Left ventricle myocardium superior (tissue), 1 donor: ENCODE measurements around the gene PCYT1A. TPM values are rescaled to one million over a fixed set of nuclear protein-coding genes. Genes with fewer than 3 reads are reported as not detected.
"Not testable (repeated sequence)": the region's sequence is repeated elsewhere in the genome, so short reads cannot be mapped to it uniquely, and the experiment has no call there.

Experiments
- ATAC-seq: fragments of 200-7000 bp; cut with Tn5 transposase; one replicate; pipeline ENCODE4 v1.9.1; 2020; ENCODE audit warnings: mild to moderate bottlenecking, moderate library complexity
- DNase-seq: peaks from one replicate; pipeline ENCODE4 v3.0.0-alpha.2; 2020
- intact Hi-C: fragments of 100-400 bp; cut with micrococcal nuclease; formaldehyde crosslinking; loops from one replicate; pipeline ENCODE4 v1.11.0; 2022
- long read RNA-seq: library from polyadenylated mRNA; unstranded; transcript quantifications from one replicate; pipeline ENCODE4 v2.0.0, GENCODE V29; 2021
- total RNA-seq: library from RNA; stranded (reverse); fragmentation: NEBNext Ultra II Directional; extraction: Animal tissue kit (Norgen Biotek cat#: 25700); gene quantifications from one replicate; pipeline ENCODE4 v1.2.1, GENCODE V29; 2021
- donor health status: DM: no; HTN: yes; CAD: no; lungs with severe emphysema.

PCYT1A gene
- total RNA-seq = 99.0 TPM
- long read RNA-seq, transcript PCYT1A-206 (9 exons, 1,482 nt) = major isoform, 6 of 200 reads
- long read RNA-seq, partial matches to known transcripts = 19 of 200 reads
- long read RNA-seq, other reads (novel, unspliced or antisense) = 173 of 200 reads

- intact Hi-C loops = no loop called here
- DNase-seq (peak; percentile 92), ATAC-seq (peak; percentile 97)
Measured at GRCh38 chr3:196287440-196288140, at the start of gene PCYT1A. PCYT1A (minus strand) TSS chr3:196287726; CDS start chr3:196270531, 17,195 bp downstream.

- no peak for ATAC-seq
- DNase-seq = no peak
- intact Hi-C loops = no loop called here
Measured at GRCh38 chr3:196336319-196337145, 49.0 kb upstream of the PCYT1A start.

DNA sequence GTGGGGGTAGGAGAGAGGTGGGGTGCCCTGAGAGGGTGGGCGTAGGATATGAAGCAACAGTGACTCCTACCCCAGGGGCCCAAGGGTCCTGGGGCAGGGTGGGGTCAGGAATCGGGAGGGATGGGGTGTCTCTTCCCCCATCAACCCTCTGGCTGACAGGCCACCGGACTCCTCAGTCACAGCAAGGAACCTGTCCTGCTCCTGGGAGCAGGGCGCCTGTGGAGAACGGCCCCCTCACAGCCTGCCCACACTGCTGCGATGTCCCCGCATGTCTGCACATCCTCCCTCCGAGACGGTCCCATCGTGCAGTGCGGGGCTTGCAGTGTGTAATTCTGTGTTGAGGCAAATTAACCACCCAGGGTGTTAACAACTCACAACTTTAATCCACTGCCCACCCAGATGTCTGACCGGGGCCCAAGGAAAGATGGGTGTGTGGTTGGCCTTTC lies 48.0 kb upstream of the PCYT1A start:
- intact Hi-C loops = no loop called here
- ATAC-seq = no peak
- no peak for DNase-seq

DNA sequence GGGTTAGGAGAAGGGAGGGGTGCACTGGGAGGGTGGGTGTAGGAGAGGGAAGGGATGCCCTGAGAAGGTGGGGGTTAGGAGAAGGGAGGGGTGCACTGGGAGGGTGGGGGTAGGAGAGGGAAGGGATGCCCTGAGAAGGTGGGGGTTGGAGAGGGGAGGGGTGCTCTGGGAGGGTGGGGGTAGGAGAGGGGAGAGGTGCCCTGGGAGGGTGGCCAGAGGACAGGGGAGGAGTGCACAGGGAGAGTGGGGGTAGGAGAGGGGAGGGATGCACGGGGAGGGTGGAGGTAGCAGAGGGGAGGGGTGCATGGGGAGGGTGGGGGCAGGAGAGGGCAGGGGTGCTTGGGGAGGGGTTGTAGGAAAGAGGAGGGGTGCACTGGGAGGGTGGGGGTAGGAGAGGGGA lies 47.5 kb upstream of the PCYT1A start:
- DNase-seq = no peak
- no peak for ATAC-seq
- intact Hi-C loops = no loop called here

DNA sequence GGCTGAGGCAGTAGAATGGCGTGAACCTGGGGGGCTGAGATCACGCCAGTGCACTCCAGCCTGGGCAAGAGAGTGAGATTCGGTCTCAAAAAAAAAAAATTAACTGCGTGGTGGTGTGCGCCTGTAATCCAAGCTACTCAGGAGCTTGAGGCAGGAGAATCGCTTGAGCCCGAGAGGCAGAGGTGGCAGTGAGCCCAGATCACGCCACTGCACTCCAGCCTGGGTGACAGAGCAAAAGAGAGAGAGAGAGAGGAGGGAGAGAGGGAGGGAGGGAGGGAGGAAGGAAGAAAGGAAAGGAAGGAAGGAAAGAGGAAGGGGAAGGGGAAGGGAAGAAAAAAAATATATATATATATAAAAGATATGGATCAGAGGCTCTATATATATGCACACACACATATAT lies 44.6 kb upstream of the PCYT1A start:
- ATAC-seq (peak; percentile 71), DNase-seq (peak; percentile 66)
- intact Hi-C loops = no loop called here

DNA sequence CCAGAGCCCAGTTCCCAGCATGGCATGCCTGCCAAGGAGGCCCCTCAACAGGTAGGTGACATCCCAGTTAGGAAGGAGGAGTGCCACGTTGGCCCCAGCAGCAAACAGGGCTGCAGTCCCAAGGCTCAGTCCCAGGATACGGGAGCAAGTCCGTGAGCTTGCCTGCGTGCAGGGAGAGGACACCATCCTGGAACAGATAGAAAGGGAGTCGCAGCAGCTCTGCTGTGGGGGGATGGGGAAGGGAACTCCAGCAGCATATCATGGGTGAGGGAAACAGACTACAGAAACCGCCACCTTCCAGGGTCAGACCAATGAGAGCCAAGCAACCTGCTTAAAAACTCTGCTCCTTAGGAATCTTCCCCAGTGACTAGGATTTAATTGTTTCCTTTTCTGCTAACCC lies 39.9 kb upstream of the PCYT1A start:
- ATAC-seq (no peak), DNase-seq (no peak)
- intact Hi-C loops = no loop called here

- no peak for ATAC-seq
- intact Hi-C loops = no loop called here
- DNase-seq = no peak
Measured at GRCh38 chr3:196326936-196327335, 39.4 kb upstream of the PCYT1A start.

- intact Hi-C loops = no loop called here
- DNase-seq = no peak
- ATAC-seq = no peak
Measured at GRCh38 chr3:196323691-196324090, 36.2 kb upstream of the PCYT1A start.

- ATAC-seq (no peak), DNase-seq (no peak)
- intact Hi-C loops = no loop called here
Measured at GRCh38 chr3:196323016-196323415, 35.5 kb upstream of the PCYT1A start.

- intact Hi-C loops = no loop called here
- ATAC-seq (no peak), DNase-seq (no peak)
Measured at GRCh38 chr3:196321162-196321561, 33.6 kb upstream of the PCYT1A start.

- intact Hi-C loops = no loop called here
- ATAC-seq (no peak), DNase-seq (no peak)
Measured at GRCh38 chr3:196320137-196320536, 32.6 kb upstream of the PCYT1A start.

GRCh38 chr3:196317687-196318467 lies 30.4 kb upstream of the PCYT1A start, which contains the start of gene DYNLT2B:
DYNLT2B (minus strand) TSS chr3:196318240; CDS start chr3:196318152, 88 bp downstream.
- DNase-seq = peak; percentile 93
- ATAC-seq = peak; percentile 99
- intact Hi-C loops = no loop called here

DNA sequence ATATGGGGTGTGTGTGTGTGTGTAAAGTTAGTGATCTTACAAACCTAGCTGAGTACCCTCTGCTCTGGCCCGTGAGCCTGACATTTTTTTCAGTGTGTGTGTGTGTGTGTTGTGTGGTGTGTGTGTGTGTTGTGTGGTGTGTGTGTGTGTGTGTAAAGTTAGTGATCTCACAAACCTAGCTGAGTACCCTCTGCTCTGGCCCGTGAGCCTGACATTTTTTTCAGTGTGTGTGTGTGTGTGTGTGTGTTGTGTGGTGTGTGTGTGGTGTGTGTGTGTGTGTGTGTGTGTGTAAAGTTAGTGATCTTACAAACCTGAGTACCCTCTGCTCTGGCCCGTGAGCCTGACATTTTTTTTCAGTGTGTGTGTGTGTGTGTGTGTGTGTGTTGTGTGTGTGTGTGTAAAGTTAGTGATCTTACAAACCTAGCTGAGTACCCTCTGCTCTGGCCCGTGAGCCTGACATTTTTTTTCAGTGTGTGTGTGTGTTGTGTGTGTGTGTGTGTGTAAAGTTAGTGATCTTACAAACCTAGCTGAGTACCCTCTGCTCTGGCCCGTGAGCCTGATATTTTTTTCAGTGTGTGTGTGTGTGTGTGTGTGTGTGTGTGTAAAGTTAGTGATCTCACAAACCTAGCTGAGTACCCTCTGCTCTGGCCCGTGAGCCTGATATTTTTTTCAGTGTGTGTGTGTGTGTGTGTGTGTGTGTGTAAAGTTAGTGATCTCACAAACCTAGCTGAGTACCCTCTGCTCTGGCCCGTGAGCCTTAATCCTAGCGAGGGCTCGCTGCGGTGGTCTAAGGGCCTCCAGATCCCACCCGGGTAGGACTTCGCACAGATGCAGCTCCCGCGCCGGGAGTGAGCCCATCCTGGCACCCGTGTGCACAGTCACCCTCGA lies 29.5 kb upstream of the PCYT1A start:
- intact Hi-C loops, DNase-seq, ATAC-seq: not testable (repeated sequence)

GRCh38 chr3:196315821-196316220 lies 28.3 kb upstream of the PCYT1A start:
- DNase-seq (no peak), ATAC-seq (no peak)
- intact Hi-C loops = no loop called here

- no peak for ATAC-seq
- intact Hi-C loops = no loop called here
- no peak for DNase-seq
Measured at GRCh38 chr3:196314597-196314996, 27.1 kb upstream of the PCYT1A start.

DNA sequence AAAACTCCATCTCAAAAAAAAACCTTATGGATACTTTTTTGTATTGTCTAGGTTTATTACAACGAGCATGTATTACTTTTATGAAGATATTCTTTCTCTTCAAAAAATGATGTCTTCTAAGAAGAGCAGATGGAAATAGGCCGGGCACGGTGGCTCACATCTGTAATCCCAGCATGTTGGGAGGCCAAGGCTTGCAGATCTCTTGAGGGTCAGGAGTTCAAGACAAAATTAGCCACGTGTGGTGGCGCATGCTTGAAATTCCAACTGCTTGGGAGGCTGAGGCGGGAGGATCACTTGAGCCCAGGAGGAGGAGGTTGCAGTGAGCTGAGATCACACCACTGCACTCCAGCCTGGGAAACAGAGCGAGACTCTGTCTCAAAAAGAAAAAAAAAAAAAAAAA lies 26.6 kb upstream of the PCYT1A start:
- ATAC-seq, DNase-seq, intact Hi-C loops: not testable (repeated sequence)

DNA sequence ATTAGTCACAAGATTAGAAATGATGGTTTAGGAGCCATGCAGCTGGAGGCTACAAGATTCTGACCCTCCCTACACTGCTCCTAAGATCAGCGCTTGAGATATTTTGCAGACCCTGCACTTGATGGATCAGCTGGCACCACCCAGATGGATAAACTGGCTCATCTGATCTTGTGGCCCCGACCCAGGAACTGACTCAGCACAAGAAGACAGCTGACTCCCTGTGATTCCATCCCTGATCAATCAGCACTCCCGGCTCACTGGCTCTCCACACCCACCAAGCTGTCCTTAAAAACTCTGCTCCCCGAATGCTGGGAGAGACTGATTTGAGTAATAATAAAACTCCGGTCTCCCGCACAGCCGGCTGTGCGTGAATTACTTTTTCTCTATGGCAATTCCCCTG lies 15.4 kb upstream of the PCYT1A start:
- intact Hi-C loops, ATAC-seq, DNase-seq: not testable (repeated sequence)

DNA sequence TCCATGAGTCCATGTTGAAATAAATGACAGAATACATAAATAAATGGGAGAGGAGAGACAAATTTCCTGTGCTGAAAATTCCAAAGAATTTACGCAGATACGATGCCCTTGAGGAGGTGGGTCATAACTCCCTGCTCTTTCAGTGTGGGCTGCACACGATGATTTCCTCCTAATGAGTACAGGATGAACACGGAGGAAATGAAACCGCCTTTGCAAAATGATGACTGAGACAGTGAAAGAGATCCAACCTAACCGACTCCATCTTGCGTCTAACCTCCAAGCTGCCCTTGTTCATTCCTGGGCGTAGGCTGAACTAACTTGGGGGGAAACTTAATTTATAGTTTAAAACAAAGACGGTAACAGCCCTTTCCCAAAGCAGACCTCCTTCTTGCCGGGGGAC lies 15.0 kb upstream of the PCYT1A start:
- ATAC-seq, DNase-seq, intact Hi-C loops: not testable (repeated sequence)
